Esophagus (tissue), 2 donors: ENCODE data around the gene FOXN3. TPM values are rescaled to one million over a fixed set of nuclear protein-coding genes. Genes with fewer than 3 reads are reported as not detected.

Experiments used
- H3K27ac ChIP-seq, 2 donors: one replicate each; pipeline ENCODE4 v1.5.1; 2013; ENCODE audit warnings: low read depth in 2 of 2, mild to moderate bottlenecking in 2 of 2, inconsistent platforms in 1 of 2, low read length in 1 of 2, moderate library complexity in 1 of 2
- H3K27me3 ChIP-seq, 2 donors: one replicate each; pipeline ENCODE4 v1.6.1; 2013; ENCODE audit warnings: low read length in 2 of 2, control low read depth in 1 of 2, mild to moderate bottlenecking in 1 of 2; ENCODE audit not compliant: insufficient read depth in 2 of 2, control insufficient read depth in 1 of 2
- H3K36me3 ChIP-seq, 2 donors: one replicate each; pipeline ENCODE4 v1.6.1; 2013; ENCODE audit warnings: low read length in 1 of 2; ENCODE audit not compliant: control insufficient read depth in 2 of 2, insufficient read depth in 2 of 2
- H3K4me1 ChIP-seq, 2 donors: one replicate each; pipeline ENCODE4 v1.6.1; 2013; ENCODE audit warnings: low read length in 1 of 2; ENCODE audit not compliant: control insufficient read depth in 2 of 2, insufficient read depth in 2 of 2
- H3K4me3 ChIP-seq, 2 donors: one replicate each; pipeline ENCODE4 v1.5.1; 2013; ENCODE audit warnings: low read length in 2 of 2, mild to moderate bottlenecking in 2 of 2, low read depth in 1 of 2, moderate library complexity in 1 of 2
- H3K9me3 ChIP-seq, 2 donors: one replicate each; pipeline ENCODE4 v1.6.1; 2013; ENCODE audit warnings: mild to moderate bottlenecking in 2 of 2, low read depth in 1 of 2, low read length in 1 of 2, moderate library complexity in 1 of 2; ENCODE audit not compliant: control insufficient read depth in 2 of 2, insufficient read depth in 1 of 2
- WGBS, 2 donors: extraction: QIAGEN DNeasy Blood & Tissue Kit; methylation state at CpG; one replicate each; pipeline ENCODE4 v1.1.7; 2013; 5-methylcytosine and 5-hydroxymethylcytosine counted together
- polyA plus RNA-seq, 2 donors: library from polyadenylated mRNA; stranded (reverse); fragments of 200-250 nt; gene quantifications; one replicate each; pipeline ENCODE4 v1.2.3, GENCODE V29; 2013
- donor health status: healthy with polysubstance abuse.
- donor health status: Bipolar disorder and iron deficiency.

FOXN3 gene
- polyA plus RNA-seq, 2 donors: 10.3 to 14.1 TPM

DNA sequence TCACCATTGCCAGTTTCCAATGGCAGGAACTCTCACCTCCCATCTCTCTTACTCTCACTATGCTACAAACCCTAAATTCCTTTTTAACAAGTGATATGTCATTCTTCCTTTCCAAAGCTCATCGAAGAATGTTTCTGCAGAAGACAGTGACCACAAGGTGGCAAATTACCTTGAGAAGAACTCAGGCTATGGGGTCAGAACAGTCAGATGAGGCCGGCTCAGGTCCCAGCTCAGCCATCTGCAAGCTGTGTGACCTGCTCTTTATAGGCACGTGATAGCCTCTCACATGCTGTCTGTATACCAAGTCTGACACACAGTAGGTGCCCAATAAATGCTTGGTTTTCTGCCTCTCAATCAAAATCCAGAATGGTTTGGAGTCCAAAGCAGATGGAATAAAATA is 80.7 kb downstream of the FOXN3 start:
- WGBS, 2 donors: 85 to 87% methylated on average over 3 of the region's 3 CpGs
- Histone ChIP-seq H3K4me1 (peaks cover 4 to 6% of the 10 kb centered on the region in 2 donors), H3K4me3 (no peak overlapping the region), H3K9me3 (no peaks in the 10 kb centered on the region), H3K27ac (no peak overlapping the region), H3K36me3 (no peaks in the 10 kb centered on the region), H3K27me3 (no peaks in the 10 kb centered on the region)

DNA sequence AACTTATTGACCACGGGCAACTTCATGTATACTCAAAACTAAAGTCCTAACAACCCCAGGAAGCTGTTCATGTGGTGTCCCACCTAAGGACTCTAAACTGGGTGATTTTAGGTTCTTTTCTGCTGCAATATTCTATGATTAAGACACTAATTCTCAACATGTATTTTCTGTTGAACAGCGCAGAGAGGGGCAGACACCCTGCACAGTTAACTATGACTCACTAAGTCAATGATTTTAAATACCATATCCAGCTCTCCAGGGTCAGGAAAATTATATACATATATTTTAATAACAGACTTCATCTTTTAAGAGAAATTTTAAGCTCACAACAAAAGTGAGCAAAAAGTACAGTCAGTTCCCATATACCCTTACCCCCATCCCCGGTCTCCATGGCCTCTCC is 85.0 kb downstream of the FOXN3 start:
- Histone ChIP-seq H3K4me1 (peaks cover 0 to 3% of the 10 kb centered on the region in 2 donors), H3K9me3 (no peaks in the 10 kb centered on the region), H3K36me3 (no peaks in the 10 kb centered on the region), H3K27ac (no peak overlapping the region), H3K27me3 (no peaks in the 10 kb centered on the region), H3K4me3 (no peak overlapping the region)
- whole genome bisulfite sequencing, 2 donors: 87 to 94% methylated on average over 3 of the region's 3 CpGs

DNA sequence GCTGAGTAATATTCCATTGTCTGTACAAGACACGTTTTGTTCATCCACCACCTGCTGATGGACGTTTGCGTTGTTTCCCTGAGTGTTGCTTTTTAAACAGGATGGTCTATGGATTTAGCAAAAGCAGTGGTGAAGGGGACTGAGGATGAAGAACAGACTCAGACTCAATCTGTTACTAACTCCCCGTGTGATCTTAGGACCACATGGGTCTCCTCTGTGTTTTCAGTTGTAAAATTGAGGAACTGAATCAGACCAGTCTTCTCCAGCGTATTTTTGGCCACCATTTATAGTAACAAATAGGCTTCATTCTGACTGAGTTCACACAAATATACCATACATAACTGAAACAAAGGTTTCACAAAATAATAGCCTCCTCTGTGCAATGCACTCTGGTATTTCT is 85.6 kb downstream of the FOXN3 start:
- 90 to 91% methylated on average over 5 of the region's 5 CpGs for WGBS, 2 donors

DNA sequence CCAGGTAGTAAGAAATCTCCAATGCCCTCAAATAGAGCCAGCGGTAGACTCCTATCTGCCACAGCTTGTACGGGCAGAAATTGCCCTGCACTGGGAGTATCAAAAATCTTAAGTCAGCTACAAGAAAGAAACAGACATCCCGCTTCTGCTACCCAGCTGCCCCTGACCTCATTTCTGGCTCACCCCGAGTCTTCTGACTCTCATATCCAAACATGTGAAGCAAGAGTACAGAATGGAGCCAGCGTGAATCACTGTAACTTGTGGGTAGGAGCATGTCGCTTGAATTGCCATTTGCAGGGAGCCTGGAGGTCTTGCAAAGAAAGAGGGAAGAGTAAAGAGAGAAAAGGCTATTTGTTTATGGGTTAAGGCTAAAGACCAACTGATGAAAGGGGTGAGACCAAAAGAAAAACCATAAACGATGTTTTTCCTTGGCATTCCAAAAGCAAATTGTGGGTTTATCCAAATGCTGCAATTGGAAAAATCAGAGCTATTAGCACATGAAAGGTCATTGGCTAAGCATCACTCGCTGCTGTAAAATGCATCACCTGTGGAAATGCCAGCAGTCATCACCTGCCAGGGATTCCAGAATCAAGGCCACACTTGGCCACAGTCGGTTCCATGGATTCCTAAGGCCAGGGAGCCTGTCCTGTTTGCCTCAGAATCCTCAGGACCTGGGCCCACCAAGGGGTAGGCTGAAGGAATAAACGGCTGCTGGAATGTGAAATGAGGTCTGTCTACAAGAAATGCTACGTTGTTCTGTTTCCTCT is 86.6 kb downstream of the FOXN3 start:
- H3K27me3 ChIP-seq: no peaks in the 10 kb centered on the region
- H3K27ac ChIP-seq: peak overlapping the region in 1 of 2 donors; percentile 47
- H3K4me3 ChIP-seq: no peak overlapping the region
- peaks cover 2 to 3% of the 10 kb centered on the region in 2 donors for H3K36me3 ChIP-seq
- no peaks in the 10 kb centered on the region for H3K9me3 ChIP-seq
- peaks cover 0 to 3% of the 10 kb centered on the region in 2 donors for H3K4me1 ChIP-seq
- 76 to 79% methylated on average over 11 of the region's 11 CpGs for WGBS, 2 donors

More for the DNA sequence above, 85.6 kb downstream of the FOXN3 start:
- Histone ChIP-seq H3K4me1 (peaks cover 0 to 3% of the 10 kb centered on the region in 2 donors), H3K27me3 (no peaks in the 10 kb centered on the region), H3K9me3 (no peaks in the 10 kb centered on the region), H3K36me3 (no peaks in the 10 kb centered on the region), H3K27ac (no peak overlapping the region), H3K4me3 (no peak overlapping the region)

DNA sequence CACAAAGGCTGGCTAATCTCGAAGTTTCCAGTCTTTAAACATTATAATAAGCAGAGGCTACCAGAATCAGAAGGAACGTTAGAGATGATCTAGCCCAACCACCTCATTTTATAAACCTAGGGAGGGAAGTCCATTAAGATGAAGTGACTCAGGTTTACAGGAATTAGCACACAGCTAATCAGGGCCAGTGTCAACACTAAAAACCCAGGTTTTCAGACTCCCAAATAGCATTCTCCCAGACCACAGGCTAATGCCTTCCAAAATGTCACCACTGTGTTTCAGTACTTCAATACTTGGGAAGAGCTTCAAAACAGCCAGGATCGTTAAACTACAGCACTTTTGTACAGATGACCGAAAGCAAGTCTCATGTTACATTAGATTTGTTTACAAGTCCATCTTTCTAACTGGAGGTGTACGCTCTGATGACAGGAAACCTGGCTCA is 89.2 kb downstream of the FOXN3 start:
- H3K27ac ChIP-seq: no peak overlapping the region

DNA sequence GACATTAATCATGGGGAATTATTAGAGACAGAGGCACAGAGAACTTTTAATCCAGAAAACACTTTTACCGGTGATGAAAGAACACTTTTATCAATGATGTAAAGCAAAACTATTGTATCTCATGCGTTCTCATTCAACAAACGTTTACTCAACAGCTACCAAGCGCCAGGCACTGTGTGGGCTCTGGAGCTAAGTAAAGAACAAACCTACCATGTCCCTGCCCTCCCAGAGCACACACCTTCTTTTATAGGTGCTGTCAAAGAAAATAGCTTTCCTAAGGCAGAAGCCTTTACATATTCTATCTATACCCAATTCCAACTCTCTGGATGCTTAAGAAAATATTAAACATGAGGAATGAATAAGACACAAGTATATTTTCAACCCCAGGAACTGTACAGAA is 91.1 kb downstream of the FOXN3 start:
- Histone ChIP-seq H3K27ac (no peak overlapping the region), H3K36me3 (peaks cover 3 to 6% of the 10 kb centered on the region in 2 donors)
- 73 to 75% methylated on average over 4 of the region's 4 CpGs for WGBS, 2 donors

More for the DNA sequence above, 89.2 kb downstream of the FOXN3 start:
- H3K36me3 ChIP-seq: peaks cover 3 to 6% of the 10 kb centered on the region in 2 donors
- no peaks in the 10 kb centered on the region for H3K9me3 ChIP-seq
- H3K4me3 ChIP-seq: no peak overlapping the region
- WGBS, 2 donors: 55 to 70% methylated on average over 5 of the region's 5 CpGs
- peaks cover 0 to 3% of the 10 kb centered on the region in 2 donors for H3K4me1 ChIP-seq
- no peaks in the 10 kb centered on the region for H3K27me3 ChIP-seq

DNA sequence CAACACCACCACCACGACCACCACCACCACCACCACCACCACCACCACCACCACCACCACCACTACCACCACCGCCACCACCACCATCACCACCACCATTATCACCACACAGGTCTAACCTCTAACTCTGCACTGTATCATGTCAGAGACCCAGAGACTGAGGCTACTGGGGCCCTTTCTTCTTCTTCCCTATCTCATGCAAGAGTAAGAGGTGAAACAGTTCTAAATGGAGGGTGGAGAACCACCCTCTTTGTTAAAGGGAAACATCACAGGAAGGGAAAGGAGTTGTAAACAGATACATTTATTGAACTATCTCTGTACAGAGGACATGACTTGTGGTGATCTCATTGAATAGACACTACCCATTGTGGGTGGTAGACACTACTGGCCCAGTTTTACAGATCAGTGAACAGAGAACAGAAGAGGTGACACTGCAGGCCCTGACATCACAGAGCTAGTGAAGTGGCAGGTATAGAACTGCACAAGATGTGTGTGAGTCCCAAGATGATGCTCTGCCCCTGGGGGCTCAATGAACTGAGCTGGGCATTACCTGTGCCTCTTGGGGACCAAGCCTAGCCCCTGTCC is 91.6 kb downstream of the FOXN3 start:
- Histone ChIP-seq H3K9me3 (no peaks in the 10 kb centered on the region), H3K4me3 (no peak overlapping the region), H3K4me1 (peaks cover 0 to 3% of the 10 kb centered on the region in 2 donors), H3K27me3 (no peaks in the 10 kb centered on the region), H3K36me3 (peaks cover 3 to 6% of the 10 kb centered on the region in 2 donors), H3K27ac (no peak overlapping the region)
- WGBS, 2 donors: 100% methylated on average over 1 of the region's 2 CpGs; no CpG with 5 or more reads in 1 of the 2 donors

More for the DNA sequence above, 91.1 kb downstream of the FOXN3 start:
- H3K27me3 ChIP-seq: no peaks in the 10 kb centered on the region
- peaks cover 0 to 3% of the 10 kb centered on the region in 2 donors for H3K4me1 ChIP-seq
- no peak overlapping the region for H3K4me3 ChIP-seq
- no peaks in the 10 kb centered on the region for H3K9me3 ChIP-seq

DNA sequence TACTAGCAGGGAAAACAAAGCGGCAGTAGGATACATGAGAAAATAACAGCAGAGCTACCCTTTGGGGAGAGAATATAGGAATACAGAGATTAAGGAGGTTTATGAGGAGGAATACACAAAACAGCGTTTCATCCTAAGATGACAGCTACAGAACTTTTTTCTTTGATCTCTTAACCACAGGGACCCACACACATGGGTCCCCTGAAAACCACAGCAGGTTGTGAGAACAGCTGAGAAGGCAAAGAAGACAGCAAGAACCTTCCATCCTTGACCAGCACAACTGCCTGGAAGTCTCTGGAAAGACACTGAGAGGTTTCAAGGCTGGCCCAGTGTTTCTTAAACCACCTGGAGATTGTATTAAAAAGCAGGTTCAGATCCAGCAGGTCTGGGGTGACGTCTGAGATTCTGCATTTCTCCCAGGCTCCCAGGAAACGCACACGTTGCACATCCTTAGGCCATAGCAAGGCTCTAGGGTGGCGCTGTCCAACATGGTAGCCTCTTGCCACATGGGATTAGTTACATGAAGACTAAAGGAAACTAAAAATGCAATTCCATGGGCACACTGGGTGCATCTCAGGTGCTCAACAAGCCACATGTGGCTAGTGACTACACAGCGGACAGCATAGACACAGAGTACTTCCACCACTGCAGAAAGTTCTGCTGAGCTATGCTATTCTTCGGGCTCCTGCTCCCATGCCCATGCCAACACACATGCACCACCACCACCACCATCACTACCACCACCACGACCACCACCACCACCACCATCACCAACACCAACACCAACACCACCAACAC is 92.3 kb downstream of the FOXN3 start:
- peaks cover 3 to 6% of the 10 kb centered on the region in 2 donors for H3K36me3 ChIP-seq
- H3K27ac ChIP-seq: no peak overlapping the region
- H3K4me3 ChIP-seq: no peak overlapping the region
- H3K27me3 ChIP-seq: no peaks in the 10 kb centered on the region
- no peaks in the 10 kb centered on the region for H3K9me3 ChIP-seq
- WGBS, 2 donors: 89 to 94% methylated on average over 8 to 9 of the region's 9 CpGs
- peaks cover 0 to 3% of the 10 kb centered on the region in 2 donors for H3K4me1 ChIP-seq

DNA sequence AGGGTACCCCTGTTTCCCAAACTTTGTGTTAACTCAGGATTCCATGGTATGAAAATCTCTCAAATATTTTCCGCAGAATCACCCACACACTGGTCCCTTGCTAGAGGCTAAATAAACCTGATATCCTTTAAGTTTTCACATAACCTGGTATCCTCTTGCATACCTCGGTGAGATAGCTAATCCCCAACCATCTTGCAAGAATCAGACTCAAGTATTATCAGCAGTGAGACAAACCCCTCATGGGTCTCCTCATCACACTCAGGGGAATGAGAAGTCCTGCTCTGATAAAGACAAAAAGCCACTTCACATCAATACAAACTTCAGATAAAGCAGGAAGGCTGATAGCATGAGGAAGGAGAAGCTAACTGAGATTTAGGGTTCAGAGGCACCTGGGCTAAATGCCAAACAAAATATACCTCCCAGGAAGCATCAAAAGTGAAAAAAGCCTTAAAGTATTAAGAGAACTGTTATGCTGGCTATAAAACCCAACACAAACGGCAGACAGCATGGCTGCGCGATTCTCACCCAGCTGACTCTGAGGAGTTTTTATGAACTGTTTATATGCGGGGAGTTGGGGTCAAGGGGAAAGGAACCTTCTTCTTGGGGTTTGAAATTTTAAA is 96.5 kb downstream of the FOXN3 start:
- no peak overlapping the region for H3K27ac ChIP-seq

More for the DNA sequence above, 96.5 kb downstream of the FOXN3 start:
- no peaks in the 10 kb centered on the region for H3K27me3 ChIP-seq
- H3K4me3 ChIP-seq: no peak overlapping the region
- no peaks in the 10 kb centered on the region for H3K4me1 ChIP-seq
- peaks cover 5% of the 10 kb centered on the region in 2 donors for H3K36me3 ChIP-seq
- H3K9me3 ChIP-seq: no peaks in the 10 kb centered on the region
- WGBS, 2 donors: 79 to 81% methylated on average over 6 of the region's 6 CpGs
